HEK293T (cell line): Measurements from ENCODE around the gene SH3GL2.

ENCODE experiments used
- ARNT ChIP-seq: fragments of 450-650 bp; IDR thresholded peaks from 2 replicates; pipeline ENCODE4 v1.6.1; 2017; ENCODE audit warnings: mild to moderate bottlenecking
- CTBP1 ChIP-seq: fragments of 450-650 bp; IDR thresholded peaks from 2 replicates; pipeline ENCODE4 v1.6.1; 2016; ENCODE audit warnings: borderline replicate concordance
- FOXM1 ChIP-seq: fragments of 450-650 bp; IDR thresholded peaks from 2 replicates; pipeline ENCODE4 v1.6.1; 2017; ENCODE audit warnings: mild to moderate bottlenecking, borderline replicate concordance
- SP1 ChIP-seq: fragments of 450-650 bp; IDR thresholded peaks from 2 replicates; pipeline ENCODE4 v1.6.1; 2017

DNA sequence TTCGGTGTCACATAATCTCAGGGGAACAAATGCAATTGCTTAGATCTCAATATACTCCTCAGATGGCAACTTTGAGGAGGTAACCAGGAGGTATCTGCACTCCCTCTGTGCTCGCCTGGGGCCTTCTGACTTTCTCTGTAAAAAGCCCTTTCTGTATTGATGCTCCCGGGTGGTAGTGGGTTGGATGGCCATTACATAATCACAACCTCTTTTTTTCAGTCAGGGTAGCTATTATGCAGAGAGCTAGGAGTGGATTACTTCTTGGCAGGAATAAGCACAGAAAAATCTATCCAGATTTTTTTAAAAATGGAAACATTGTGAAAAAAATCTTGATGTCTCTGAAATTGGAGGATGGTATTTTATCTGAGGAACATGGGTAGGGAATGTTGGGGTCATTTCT, 116.6 kb downstream of the SH3GL2 start:
- no peak for TF ChIP-seq ARNT
- TF ChIP-seq FOXM1, result no peak
- TF ChIP-seq CTBP1, result no peak
- no peak for TF ChIP-seq SP1
